PFSK-1 (cell line): ENCODE data around the gene RALGPS1.

ENCODE experiments used
- POLR2AphosphoS5 ChIP-seq: IDR thresholded peaks from 2 replicates; pipeline ENCODE4 v1.6.1; 2012; ENCODE audit warnings: low read depth, mild to moderate bottlenecking, control low read depth, low read length, moderate library complexity
- SIN3A ChIP-seq: IDR thresholded peaks from 2 replicates; pipeline ENCODE4 v1.6.1; 2012; ENCODE audit warnings: mild to moderate bottlenecking, low read length, moderate library complexity, borderline replicate concordance; ENCODE audit not compliant: insufficient read depth
- TAF1 ChIP-seq: IDR thresholded peaks from 2 replicates; pipeline ENCODE4 v1.6.1; 2012; ENCODE audit warnings: low read length, control low read depth, borderline replicate concordance; ENCODE audit not compliant: insufficient read depth
- TF ChIP-seq, protein P1 (sequence below), 2 experiments: IDR thresholded peaks; 2 replicates each; pipeline versions ENCODE4 v1.6.1 to v1.8.0; 2011 to 2012; ENCODE audit warnings: low read depth in 2 of 2, low read length in 2 of 2, control low read depth in 1 of 2, inconsistent platforms in 1 of 2, mild to moderate bottlenecking in 1 of 2, moderate library complexity in 1 of 2; ENCODE audit not compliant: insufficient read depth in 1 of 2

DNA sequence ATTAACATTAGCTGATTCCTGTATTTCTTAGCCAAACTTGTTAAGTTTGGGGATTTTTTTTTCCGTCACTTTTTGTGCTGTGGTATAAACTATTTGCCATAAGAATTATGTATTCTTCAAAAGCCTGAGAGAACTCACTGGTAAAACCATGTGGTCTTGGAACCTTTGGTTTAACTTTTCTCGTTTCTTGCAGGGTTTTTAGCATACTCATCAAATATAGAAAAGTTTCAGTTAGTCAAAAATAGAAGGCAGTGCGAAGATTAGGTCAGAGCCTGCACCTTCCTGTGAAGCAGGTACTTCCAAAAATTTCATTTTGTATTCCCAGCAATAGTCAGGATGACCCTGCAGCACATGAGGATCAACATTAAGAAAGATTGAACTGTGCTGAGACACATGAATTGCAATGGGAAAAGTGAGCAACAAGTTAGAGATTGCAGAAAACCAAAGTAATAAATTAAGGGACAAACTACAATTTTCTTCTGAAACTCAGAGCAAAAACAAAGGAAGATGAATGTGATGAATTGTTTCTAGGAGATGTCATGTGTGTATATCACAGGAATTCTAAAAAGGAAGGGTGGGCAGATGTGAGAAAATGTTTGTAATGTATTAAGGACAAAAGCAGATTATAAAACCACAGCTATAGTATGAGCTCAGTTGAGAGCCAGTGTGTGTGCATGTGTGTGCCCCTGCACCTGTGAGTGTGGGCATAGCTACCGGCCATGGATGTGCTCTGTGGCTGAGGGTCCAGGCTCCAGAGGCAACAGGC, 105.6 kb downstream of the RALGPS1 start:
- TF ChIP-seq TAF1 (no peak), SIN3A (no peak), POLR2AphosphoS5 (no peak)
- TF ChIP-seq, protein P1, sequence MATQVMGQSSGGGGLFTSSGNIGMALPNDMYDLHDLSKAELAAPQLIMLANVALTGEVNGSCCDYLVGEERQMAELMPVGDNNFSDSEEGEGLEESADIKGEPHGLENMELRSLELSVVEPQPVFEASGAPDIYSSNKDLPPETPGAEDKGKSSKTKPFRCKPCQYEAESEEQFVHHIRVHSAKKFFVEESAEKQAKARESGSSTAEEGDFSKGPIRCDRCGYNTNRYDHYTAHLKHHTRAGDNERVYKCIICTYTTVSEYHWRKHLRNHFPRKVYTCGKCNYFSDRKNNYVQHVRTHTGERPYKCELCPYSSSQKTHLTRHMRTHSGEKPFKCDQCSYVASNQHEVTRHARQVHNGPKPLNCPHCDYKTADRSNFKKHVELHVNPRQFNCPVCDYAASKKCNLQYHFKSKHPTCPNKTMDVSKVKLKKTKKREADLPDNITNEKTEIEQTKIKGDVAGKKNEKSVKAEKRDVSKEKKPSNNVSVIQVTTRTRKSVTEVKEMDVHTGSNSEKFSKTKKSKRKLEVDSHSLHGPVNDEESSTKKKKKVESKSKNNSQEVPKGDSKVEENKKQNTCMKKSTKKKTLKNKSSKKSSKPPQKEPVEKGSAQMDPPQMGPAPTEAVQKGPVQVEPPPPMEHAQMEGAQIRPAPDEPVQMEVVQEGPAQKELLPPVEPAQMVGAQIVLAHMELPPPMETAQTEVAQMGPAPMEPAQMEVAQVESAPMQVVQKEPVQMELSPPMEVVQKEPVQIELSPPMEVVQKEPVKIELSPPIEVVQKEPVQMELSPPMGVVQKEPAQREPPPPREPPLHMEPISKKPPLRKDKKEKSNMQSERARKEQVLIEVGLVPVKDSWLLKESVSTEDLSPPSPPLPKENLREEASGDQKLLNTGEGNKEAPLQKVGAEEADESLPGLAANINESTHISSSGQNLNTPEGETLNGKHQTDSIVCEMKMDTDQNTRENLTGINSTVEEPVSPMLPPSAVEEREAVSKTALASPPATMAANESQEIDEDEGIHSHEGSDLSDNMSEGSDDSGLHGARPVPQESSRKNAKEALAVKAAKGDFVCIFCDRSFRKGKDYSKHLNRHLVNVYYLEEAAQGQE (IDR thresholded peaks at IDR 0.05; ENCODE audit: insufficient read depth in 1 of 2, low read depth in 2 of 2, low read length in 2 of 2) = no peak
